ENCODE measurements around the gene CCNF.

The CCNF gene

GRCh38 chr16:2487903-2488531 lies 58.8 kb downstream of the CCNF start:
- no peak for DNase-seq

GRCh38 chr16:2489581-2489980 lies 60.3 kb downstream of the CCNF start:
- DNase-seq = no peak

GRCh38 chr16:2490190-2491105 lies 61.2 kb downstream of the CCNF start:
- DNase-seq = no peak

- no peak for DNase-seq
These were observed 63.0 kb downstream of the CCNF start for GRCh38 chr16:2492292-2492691.

GRCh38 chr16:2493605-2494004 lies 64.4 kb downstream of the CCNF start:
- DNase-seq = no peak

- DNase-seq = no peak
These were observed 65.4 kb downstream of the CCNF start for GRCh38 chr16:2494616-2495015.

- DNase-seq = no peak
These were observed 65.8 kb downstream of the CCNF start for GRCh38 chr16:2495041-2495440.

- no peak for DNase-seq
These were observed 67.2 kb downstream of the CCNF start for GRCh38 chr16:2496223-2497115.

GRCh38 chr16:2497116-2497630 lies 67.9 kb downstream of the CCNF start:
- DNase-seq = no peak

- DNase-seq = no peak
These were observed 68.6 kb downstream of the CCNF start for GRCh38 chr16:2497695-2498484.

- no peak for DNase-seq
These were observed 69.4 kb downstream of the CCNF start for GRCh38 chr16:2498531-2499253.

- no peak for DNase-seq
These were observed 70.2 kb downstream of the CCNF start for GRCh38 chr16:2499454-2499853.

GRCh38 chr16:2499890-2500429 lies 70.7 kb downstream of the CCNF start:
- no peak for DNase-seq

GRCh38 chr16:2500430-2500917 lies 71.2 kb downstream of the CCNF start:
- DNase-seq = no peak

GRCh38 chr16:2500918-2501750 lies 71.9 kb downstream of the CCNF start:
- DNase-seq = peak; percentile 38 to 82 (median 73)

- no peak for DNase-seq
These were observed 73.0 kb downstream of the CCNF start for GRCh38 chr16:2501946-2502895.

- no peak for DNase-seq
These were observed 76.4 kb downstream of the CCNF start for GRCh38 chr16:2505695-2506094.

- DNase-seq = no peak
These were observed 77.9 kb downstream of the CCNF start for GRCh38 chr16:2507052-2507659.

Measured in stimulated activated naive CD4-positive, alpha-beta T cell (primary cell).